ENCODE results near the gene CPLANE1.
"Not testable (repeated sequence)": the region's sequence is repeated elsewhere in the genome, so short reads cannot be mapped to it uniquely, and the experiment has no call there.

The CPLANE1 gene

GRCh38 chr5:37248970-37249814 lies at the start of gene CPLANE1:
Gene CPLANE1 (minus strand): TSS chr5:37249376. CDS start chr5:37247698, 1,678 bp downstream.
- peak; percentile 40 to 58 for DNase-seq (ENCODE audit: low read depth in 2 of 2)

DNA sequence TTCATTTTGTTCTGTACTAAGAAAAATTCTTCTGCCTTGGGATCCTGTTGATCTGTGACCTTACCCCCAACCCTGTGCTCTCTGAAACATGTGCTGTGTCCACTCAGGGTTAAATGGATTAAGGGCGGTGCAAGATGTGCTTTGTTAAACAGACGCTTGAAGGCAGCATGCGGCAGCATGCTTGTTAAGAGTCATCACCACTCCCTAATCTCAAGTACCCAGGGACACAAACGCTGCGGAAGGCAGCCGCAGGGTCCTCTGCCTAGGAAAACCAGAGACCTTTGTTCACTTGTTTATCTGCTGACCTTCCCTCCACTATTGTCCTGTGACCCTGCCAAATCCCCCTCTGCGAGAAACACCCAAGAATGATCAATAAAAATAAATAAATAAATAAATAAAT lies 47.1 kb upstream of the CPLANE1 start:
- DNase-seq (ENCODE audit: low read depth in 2 of 2) = not testable (repeated sequence)

DNA sequence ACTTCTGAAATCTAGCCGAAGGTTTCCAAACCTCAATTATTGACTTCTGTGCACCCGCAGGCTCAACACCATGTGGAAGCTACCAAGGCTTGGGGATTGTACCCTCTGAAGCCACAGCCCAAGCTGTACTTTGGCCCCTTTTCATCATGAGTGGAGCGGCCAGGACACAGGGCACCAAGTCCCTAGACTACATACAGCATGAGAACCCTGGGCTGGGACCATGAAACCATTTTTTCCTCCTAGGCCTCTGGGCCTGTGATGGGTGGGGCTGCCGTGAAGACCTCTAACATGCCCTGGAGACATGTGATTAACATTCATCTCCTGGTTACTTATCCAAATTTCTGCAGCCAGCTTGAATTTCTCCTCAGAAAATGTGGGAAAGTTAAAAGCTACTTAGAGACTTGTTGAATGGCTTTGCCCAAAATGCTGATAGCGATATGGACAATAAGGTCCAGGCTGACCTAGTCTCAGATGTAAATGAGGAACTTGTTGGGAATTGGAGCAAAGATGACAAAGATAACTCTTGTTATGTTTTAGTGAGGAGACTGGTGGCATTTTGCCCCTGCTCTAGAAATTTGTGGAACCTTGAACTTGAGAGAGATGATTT lies 34.1 kb upstream of the CPLANE1 start:
- DNase-seq (ENCODE audit: low read depth in 2 of 2) = no peak

- no peak for DNase-seq (ENCODE audit: low read depth in 2 of 2)
Observed at GRCh38 chr5:37275511-37275910, 26.3 kb upstream of the CPLANE1 start.

GRCh38 chr5:37272511-37272910 lies 23.3 kb upstream of the CPLANE1 start:
- DNase-seq (ENCODE audit: low read depth in 2 of 2) = no peak

DNA sequence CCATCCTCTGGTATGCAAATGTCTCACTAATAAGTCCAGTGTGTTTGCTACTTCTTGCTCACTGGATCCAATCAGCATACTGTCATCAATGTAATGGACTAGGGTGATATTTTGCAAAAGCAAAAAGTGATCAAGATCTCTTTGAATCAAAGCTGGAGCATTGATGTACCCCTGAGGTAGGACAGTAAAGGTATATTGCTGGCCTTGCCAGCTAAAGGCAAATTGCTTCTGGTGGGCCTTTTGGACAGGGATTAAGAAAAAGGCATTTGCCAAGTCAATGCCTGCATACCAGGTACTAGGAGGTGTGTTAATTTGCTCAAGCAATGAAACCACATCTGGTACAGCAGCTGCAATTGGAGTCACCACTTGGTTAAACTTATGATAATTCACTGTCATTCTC lies 18.9 kb upstream of the CPLANE1 start:
- DNase-seq (ENCODE audit: low read depth in 2 of 2) = not testable (repeated sequence)

DNA sequence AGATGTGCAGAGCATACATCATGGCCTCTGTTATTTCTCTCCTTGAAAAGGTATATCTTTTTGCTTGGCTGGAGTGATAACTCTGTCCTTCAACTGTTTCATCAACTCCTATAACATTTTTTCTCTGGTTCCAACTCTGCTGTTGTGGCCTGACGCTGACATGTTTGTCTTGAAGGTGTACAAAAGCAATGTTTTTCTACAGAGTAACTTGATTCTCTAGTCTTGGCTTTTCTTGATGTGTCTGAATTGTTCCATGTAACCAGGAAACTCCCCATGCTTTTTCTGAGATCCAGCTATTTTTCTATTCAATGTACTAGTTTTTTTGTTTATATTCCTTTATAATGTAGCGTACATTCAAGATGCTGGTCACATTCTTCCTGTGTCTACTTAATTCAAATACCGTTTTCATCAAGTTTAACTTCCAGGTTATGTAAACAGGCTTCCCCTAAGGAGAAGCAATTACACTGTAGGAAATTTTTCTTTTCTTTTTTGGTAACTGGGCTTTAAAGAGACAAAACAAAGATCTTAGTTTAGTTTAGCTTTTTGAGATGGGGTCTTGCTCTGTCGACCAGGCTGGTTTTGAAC lies 6.7 kb upstream of the CPLANE1 start:
- DNase-seq (ENCODE audit: low read depth in 2 of 2) = no peak

DNA sequence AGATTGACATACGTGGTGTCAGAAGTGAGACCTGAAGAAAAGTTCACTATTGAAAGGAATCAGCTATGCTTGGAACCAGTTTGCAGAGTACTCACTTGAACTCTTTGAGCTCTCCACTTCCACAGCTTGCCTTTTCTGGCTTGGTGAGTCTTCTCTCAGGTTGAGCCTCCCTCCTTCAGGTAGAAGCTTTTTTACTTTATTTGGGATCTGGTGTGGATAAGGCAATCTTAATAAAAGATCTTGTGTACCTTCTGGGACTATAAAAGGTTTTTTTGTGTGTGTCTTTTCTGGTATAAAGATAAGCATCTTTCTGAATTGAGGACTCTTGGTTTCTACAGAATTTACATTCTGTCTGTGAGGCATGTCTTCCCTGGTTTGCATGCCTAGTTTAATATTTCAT lies 5.4 kb upstream of the CPLANE1 start:
- DNase-seq (ENCODE audit: low read depth in 2 of 2) = no peak

DNA sequence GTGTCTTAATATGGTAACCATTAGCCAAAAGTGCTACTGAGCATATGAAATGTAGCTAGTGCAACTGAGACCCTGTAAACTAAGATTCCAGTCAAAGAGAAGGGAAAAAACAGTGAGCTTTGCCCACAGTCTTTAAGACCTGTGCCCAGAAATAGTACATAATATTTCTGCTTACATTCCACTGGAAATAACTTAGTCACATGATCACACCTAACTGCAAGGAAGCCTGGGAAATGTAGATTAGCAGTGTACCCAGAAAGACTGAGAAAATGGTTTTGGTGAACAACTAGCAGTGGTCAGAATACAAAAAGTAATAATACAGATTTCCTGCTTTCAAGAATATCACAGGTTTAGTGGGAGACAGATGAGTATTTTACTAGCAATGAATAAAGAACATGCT lies 2.5 kb upstream of the CPLANE1 start:
- no peak for DNase-seq (ENCODE audit: low read depth in 2 of 2)

DNA sequence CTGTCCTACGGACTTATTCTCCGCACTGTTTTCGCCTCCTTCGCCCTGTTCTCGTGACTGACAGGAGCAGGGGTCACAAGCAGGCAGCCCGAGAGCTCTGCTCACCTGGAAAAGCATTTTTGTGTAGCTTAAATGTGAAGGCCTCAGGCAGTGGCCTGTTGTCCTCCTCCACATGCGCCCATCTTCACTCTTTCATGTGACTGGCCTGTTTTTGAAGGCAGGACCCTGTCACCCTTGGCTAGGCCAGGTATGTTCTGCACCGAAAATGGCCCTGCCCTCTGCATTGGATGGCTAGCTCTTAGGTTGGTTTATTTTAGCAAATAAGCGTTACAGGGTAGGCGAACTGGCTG lies 614 bp upstream of the CPLANE1 start:
- no peak for DNase-seq (ENCODE audit: low read depth in 2 of 2)

GRCh38 chr5:37248421-37248969 lies 681 bp downstream of the CPLANE1 start:
- DNase-seq (ENCODE audit: low read depth in 2 of 2) = no peak

DNA sequence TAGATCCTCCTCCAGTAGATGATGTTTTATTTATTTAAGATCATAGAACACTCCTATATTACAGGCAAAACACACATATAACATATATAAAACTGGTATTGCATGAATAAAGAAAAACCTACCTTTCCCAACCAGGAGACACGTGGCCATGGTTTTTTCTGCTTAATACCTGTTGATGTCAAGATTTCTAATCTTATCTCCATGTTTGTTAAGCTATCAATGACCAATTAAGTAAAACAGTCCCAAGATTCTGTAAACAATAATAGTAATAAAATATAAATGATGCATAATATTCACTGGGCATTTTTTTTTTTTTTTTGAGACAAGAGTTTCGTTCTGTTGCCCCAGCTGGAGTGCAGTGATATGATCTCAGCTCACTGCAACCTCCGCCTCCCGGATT lies 1.7 kb downstream of the CPLANE1 start:
- no peak for DNase-seq (ENCODE audit: low read depth in 2 of 2)

- DNase-seq (ENCODE audit: low read depth in 2 of 2) = no peak
Observed at GRCh38 chr5:37247036-37247435, 2.1 kb downstream of the CPLANE1 start.

GRCh38 chr5:37234288-37234687 lies 14.9 kb downstream of the CPLANE1 start:
- DNase-seq (ENCODE audit: low read depth in 2 of 2) = no peak

- no peak for DNase-seq (ENCODE audit: low read depth in 2 of 2)
Observed at GRCh38 chr5:37226377-37226776, 22.8 kb downstream of the CPLANE1 start.

- no peak for DNase-seq (ENCODE audit: low read depth in 2 of 2)
Observed at GRCh38 chr5:37222181-37222580, 27.0 kb downstream of the CPLANE1 start.

GRCh38 chr5:37220426-37220825 lies 28.8 kb downstream of the CPLANE1 start:
- not testable (repeated sequence) for DNase-seq (ENCODE audit: low read depth in 2 of 2)

- not testable (repeated sequence) for DNase-seq (ENCODE audit: low read depth in 2 of 2)
Observed at GRCh38 chr5:37219384-37219783, 29.8 kb downstream of the CPLANE1 start.

- no peak for DNase-seq (ENCODE audit: low read depth in 2 of 2)
Observed at GRCh38 chr5:37217976-37218375, 31.2 kb downstream of the CPLANE1 start.

GRCh38 chr5:37214550-37214949 lies 34.6 kb downstream of the CPLANE1 start:
- DNase-seq (ENCODE audit: low read depth in 2 of 2) = no peak

GRCh38 chr5:37212096-37212495 lies 37.1 kb downstream of the CPLANE1 start:
- no peak for DNase-seq (ENCODE audit: low read depth in 2 of 2)

GRCh38 chr5:37211661-37212060 lies 37.5 kb downstream of the CPLANE1 start:
- DNase-seq (ENCODE audit: low read depth in 2 of 2) = no peak
